Left lung (tissue), 10 donors: Measurements from ENCODE around the gene PCNT. TPM values are rescaled to one million over a fixed set of nuclear protein-coding genes. Genes with fewer than 3 reads are reported as not detected.
"Not testable (repeated sequence)": the region's sequence is repeated elsewhere in the genome, so short reads cannot be mapped to it uniquely, and the experiment has no call there.

ENCODE experiments used
- ATAC-seq: fragments of 200-7000 bp; cut with Tn5 transposase; one replicate; pipeline ENCODE4 v1.9.1; 2020; ENCODE audit warnings: moderate library complexity
- DNase-seq, 4 donors: peaks; one replicate each; pipeline ENCODE4 v3.0.0-alpha.2; 2013 to 2020
- H3K27ac ChIP-seq, 2 donors: fragments of 200-600 bp; sonication (generic) in 1 of 2; one replicate each; pipeline versions ENCODE4 v1.5.0 to v1.8.0; 2020 to 2021
- H3K27me3 ChIP-seq, 2 donors: fragments of 200-600 bp; sonication (generic) in 1 of 2; one replicate each; pipeline versions ENCODE4 v1.5.0 to v1.8.0; 2020 to 2021
- H3K36me3 ChIP-seq, 2 donors: fragments of 200-600 bp; sonication (generic) in 1 of 2; one replicate each; pipeline versions ENCODE4 v1.5.0 to v1.8.0; 2020 to 2021
- H3K4me1 ChIP-seq, 2 donors: fragments of 200-600 bp; one replicate each; pipeline ENCODE4 v1.8.0; 2021
- H3K4me3 ChIP-seq, 2 donors: fragments of 200-600 bp; sonication (generic) in 1 of 2; one replicate each; pipeline versions ENCODE4 v1.5.0 to v1.8.0; 2020 to 2021; ENCODE audit warnings: mild to moderate bottlenecking in 1 of 2
- H3K9me3 ChIP-seq, 2 donors: fragments of 200-600 bp; sonication (generic) in 1 of 2; one replicate each; pipeline versions ENCODE4 v1.5.0 to v1.8.0; 2020 to 2021
- intact Hi-C, 2 donors: fragments of 100-400 bp; cut with DNase I; formaldehyde crosslinking; loops; one replicate each; pipeline versions ENCODE4 v1.11.2 to v1.14.2; 2022
- polyA plus RNA-seq, 6 donors: library from polyadenylated mRNA; unstranded; fragments of 120-200 nt; gene quantifications; one replicate each; pipeline ENCODE4 v1.2.1, GENCODE V29; 2013; ENCODE audit not compliant: insufficient read length in 6 of 6
- total RNA-seq, 2 donors: library from RNA; stranded (reverse); fragmentation: NEBNext Ultra II Directional; extraction: Animal tissue kit (Norgen Biotek cat#: 25700); gene quantifications; one replicate each; pipeline ENCODE4 v1.2.1, GENCODE V29; 2021
- TF ChIP-seq, protein P1 (sequence below), 2 donors: fragments of 200-600 bp; sonication (generic) in 1 of 2; IDR thresholded peaks; one replicate each; pipeline versions ENCODE4 v1.5.0 to v1.8.0; 2021; ENCODE audit warnings: antibody characterized with exemption in 2 of 2
- donor health status: DM: no; HTN: yes; CAD: no.
- donor health status: DM: no; HTN: no; CAD: no.

The PCNT gene
- total and polyA plus RNA-seq, 8 donors, result 25.7 to 35.4 (median 32.4) TPM

DNA sequence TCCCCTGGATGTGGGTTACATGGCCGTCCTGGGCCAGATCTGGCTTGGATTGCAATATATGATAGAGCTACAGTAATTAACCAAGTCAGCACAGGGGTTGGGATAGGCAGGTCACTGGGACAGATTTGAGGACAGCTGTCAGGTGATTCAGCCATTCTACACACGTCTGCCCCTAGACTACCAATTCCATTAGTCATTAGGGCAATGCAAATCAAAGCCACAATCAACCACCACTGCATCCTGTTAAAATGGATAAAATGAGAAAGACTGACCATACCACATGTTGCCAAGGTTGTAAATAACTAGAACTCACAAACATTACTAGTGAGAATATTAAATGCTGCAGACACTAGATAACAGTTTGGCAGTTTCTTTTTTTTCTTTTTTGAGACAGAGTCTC, 16.3 kb upstream of the PCNT start:
- TF ChIP-seq, protein P1, sequence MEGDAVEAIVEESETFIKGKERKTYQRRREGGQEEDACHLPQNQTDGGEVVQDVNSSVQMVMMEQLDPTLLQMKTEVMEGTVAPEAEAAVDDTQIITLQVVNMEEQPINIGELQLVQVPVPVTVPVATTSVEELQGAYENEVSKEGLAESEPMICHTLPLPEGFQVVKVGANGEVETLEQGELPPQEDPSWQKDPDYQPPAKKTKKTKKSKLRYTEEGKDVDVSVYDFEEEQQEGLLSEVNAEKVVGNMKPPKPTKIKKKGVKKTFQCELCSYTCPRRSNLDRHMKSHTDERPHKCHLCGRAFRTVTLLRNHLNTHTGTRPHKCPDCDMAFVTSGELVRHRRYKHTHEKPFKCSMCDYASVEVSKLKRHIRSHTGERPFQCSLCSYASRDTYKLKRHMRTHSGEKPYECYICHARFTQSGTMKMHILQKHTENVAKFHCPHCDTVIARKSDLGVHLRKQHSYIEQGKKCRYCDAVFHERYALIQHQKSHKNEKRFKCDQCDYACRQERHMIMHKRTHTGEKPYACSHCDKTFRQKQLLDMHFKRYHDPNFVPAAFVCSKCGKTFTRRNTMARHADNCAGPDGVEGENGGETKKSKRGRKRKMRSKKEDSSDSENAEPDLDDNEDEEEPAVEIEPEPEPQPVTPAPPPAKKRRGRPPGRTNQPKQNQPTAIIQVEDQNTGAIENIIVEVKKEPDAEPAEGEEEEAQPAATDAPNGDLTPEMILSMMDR (IDR thresholded peaks at IDR 0.05), result no peak
- Histone ChIP-seq H3K9me3 (no peaks in the 10 kb centered on the region), H3K27ac (no peak overlapping the region), H3K27me3 (no peaks in the 10 kb centered on the region), H3K4me3 (no peak overlapping the region), H3K4me1 (no peaks in the 10 kb centered on the region), H3K36me3 (peaks cover 0 to 38% of the 10 kb centered on the region in 2 donors)
- ATAC-seq (no peak), DNase-seq (no peak)
- intact Hi-C loops, result no loop called here

DNA sequence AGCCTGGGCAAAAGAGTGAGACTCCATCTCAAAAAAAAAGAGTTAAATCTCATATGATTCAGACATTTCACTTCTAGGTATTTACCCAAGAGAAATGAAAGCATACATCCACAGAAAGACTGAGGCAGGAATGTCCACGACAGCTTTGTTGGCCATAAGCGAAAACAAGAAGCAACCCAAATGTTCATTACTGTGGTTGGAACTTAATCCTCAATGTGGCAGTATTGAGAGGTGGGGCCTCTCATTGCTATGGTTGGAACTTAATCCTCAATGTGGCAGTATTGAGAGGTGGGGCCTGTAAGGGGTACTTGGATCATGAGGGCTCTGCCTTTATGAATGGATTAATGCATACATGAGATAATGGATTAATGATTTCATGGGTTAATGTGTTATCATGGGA, 15.5 kb upstream of the PCNT start:
- TF ChIP-seq, protein P1 (IDR thresholded peaks at IDR 0.05), result no peak
- ATAC-seq (no peak), DNase-seq (no peak)
- no peaks in the 10 kb centered on the region for H3K27me3 ChIP-seq
- H3K27ac ChIP-seq, result no peak overlapping the region
- intact Hi-C loops, result no loop called here
- no peaks in the 10 kb centered on the region for H3K9me3 ChIP-seq
- H3K36me3 ChIP-seq, result peaks cover 0 to 38% of the 10 kb centered on the region in 2 donors
- no peak overlapping the region for H3K4me3 ChIP-seq
- H3K4me1 ChIP-seq, result no peaks in the 10 kb centered on the region

DNA sequence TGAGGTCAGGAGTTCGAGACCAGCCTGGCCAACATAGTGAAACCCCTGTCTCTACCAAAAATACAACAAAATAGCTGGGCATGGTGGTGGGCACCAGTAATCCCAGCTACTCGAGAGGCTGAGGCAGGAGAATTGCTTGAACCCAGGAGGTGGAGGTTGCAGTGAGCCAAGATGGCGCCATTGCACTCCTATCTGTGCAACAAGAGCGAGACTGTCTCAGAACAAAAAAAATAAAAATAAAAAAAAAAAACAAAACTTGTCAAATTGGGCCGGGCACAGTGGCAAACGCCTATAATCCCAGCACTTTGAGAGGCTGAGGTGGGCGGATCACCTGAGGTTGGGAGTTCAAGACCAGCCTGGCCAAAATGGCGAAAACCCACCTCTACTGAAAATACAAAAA, 13.7 kb upstream of the PCNT start:
- H3K4me1 ChIP-seq, H3K27me3 ChIP-seq, H3K4me3 ChIP-seq, ATAC-seq, H3K9me3 ChIP-seq, intact Hi-C loops, H3K27ac ChIP-seq: not testable (repeated sequence)
- DNase-seq, result peak in 1 of 4 donors; percentile 3
- H3K36me3 ChIP-seq, result peaks cover 0 to 40% of the 10 kb centered on the region in 2 donors

DNA sequence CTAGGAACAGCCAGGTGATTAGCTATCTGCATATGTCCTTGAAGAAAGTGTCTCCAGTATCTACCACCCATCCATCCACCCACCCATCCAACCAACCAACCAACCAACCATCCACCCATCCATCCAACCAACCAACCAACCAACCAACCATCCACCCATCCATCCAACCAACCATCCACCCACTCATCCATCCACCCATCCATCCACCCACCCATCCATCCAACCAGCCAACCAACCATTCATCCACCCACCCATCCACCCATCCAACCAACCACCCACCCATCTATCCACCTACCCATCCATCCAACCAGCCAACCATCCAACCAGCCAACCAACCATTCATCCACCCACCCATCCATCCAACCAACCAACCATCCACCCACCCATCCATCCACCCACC, 12.4 kb upstream of the PCNT start:
- no peak for DNase-seq
- peaks cover 0 to 34% of the 10 kb centered on the region in 2 donors for H3K36me3 ChIP-seq
- no peaks in the 10 kb centered on the region for H3K4me1 ChIP-seq
- intact Hi-C loops, result no loop called here
- TF ChIP-seq, protein P1 (IDR thresholded peaks at IDR 0.05), result no peak
- H3K9me3 ChIP-seq, result no peaks in the 10 kb centered on the region
- no peak overlapping the region for H3K4me3 ChIP-seq
- no peaks in the 10 kb centered on the region for H3K27me3 ChIP-seq
- no peak overlapping the region for H3K27ac ChIP-seq
- ATAC-seq, result no peak

DNA sequence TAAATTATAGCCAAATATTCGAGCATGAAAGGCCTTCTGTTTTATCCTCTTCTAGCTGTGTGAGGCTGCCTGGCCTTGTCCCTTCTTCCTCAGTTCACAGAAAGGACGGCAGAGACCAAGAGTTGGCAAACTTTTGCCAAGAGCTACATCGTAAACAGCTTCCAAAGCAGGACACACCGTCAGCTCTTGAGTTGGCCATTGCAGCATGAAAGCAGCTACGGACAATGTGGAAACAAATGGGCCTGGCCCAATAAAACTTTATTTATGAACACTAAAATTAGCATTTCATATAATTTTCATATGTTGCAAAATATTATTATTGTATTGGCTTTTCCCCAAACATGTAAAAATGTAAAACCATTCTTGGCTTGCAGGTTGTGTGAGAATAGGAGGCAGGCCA, 11.0 kb upstream of the PCNT start:
- TF ChIP-seq, protein P1 (IDR thresholded peaks at IDR 0.05), result no peak
- intact Hi-C loops, result no loop called here
- H3K27me3 ChIP-seq, result no peaks in the 10 kb centered on the region
- H3K4me1 ChIP-seq, result no peaks in the 10 kb centered on the region
- H3K9me3 ChIP-seq, result no peaks in the 10 kb centered on the region
- ATAC-seq, result no peak
- peaks cover 0 to 30% of the 10 kb centered on the region in 2 donors for H3K36me3 ChIP-seq
- H3K4me3 ChIP-seq, result no peak overlapping the region
- no peak overlapping the region for H3K27ac ChIP-seq
- DNase-seq, result no peak

DNA sequence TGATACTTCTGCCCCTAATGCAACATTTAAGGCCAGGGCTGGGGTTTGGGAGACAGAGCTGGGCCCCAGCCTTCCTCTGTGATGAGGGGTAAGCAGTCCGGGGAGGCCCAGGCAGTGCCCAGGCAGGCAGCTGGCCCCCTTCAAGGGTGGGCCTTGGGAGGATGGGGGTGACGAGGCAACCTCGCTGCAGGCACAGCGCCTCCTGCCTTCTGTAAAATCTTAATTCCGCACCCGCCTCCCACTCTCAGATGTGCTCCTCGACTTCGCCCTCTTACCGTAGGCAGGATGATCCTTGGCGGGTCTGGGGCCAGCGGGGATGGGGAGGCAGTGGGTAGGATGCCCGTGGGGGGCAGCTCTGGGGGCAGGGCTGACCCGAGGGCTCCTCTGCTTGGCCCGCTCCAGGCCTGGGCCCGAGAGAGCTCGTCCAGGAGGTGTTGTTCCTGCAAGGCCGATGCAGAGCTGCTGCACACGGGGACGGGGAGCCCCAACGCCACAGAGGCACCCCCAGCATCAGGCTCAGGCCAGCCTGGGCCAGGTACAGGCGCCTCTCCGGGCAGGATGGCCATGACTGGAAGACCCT, 9.4 kb upstream of the PCNT start:
- ATAC-seq (no peak), DNase-seq (no peak)
- no peaks in the 10 kb centered on the region for H3K27me3 ChIP-seq
- peaks cover 0 to 2% of the 10 kb centered on the region in 2 donors for H3K4me1 ChIP-seq
- no peaks in the 10 kb centered on the region for H3K9me3 ChIP-seq
- H3K27ac ChIP-seq, result no peak overlapping the region
- intact Hi-C loops, result no loop called here
- TF ChIP-seq, protein P1 (IDR thresholded peaks at IDR 0.05), result no peak
- no peak overlapping the region for H3K4me3 ChIP-seq
- H3K36me3 ChIP-seq, result peaks cover 0 to 24% of the 10 kb centered on the region in 2 donors
